ENCODE results near the gene BTRC. TPM values are rescaled to one million over a fixed set of nuclear protein-coding genes. Genes with fewer than 3 reads are reported as not detected.

BTRC gene
- total RNA-seq, 1 experiment from 2014 or later, result 29.1 TPM

DNA sequence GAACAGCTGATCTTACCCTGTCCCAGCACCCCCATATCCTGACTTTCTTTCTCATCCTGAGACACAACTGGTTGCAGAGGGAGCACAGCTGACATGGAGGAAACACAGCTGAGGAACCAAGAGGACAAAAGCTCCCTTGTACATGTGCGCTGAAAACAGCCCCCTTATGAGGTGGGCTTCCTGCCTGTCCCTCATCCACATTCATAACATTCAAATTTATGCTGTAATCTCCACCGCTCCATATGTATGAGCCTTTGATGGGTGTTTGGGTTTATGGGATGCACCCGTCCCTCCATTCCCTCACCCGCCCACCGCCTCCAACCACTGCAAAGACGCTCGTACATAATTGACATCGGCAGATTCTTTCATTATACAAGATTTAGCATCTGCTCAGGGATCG is 49.6 kb upstream of the BTRC start:
- intact Hi-C loops (cut with micrococcal nuclease), result no loop called here
- Histone ChIP-seq H4K20me1 (ENCODE audit: insufficient read depth) (no peaks in the 10 kb centered on the region), H3K27me3 (ENCODE audit: insufficient read depth, low read length) (no peaks in the 10 kb centered on the region), H3K9ac (ENCODE audit: low read length) (no peak overlapping the region), H3K4me1 (ENCODE audit: control insufficient read depth in 1 of 2, insufficient read depth in 2 of 2, low read length in 2 of 2) (no peaks in the 10 kb centered on the region), H3K79me2 (ENCODE audit: insufficient read depth, low read length) (no peaks in the 10 kb centered on the region), H3K4me2 (ENCODE audit: low read length) (no peak overlapping the region), H3K27ac (ENCODE audit: low read depth, low read length) (no peak overlapping the region), H3K9me2 (ENCODE audit: insufficient read depth) (no peaks in the 10 kb centered on the region), H3K9me3 (ENCODE audit: control insufficient read depth in 1 of 2, insufficient read depth in 1 of 2, low read depth in 1 of 2, low read length in 2 of 2) (no peaks in the 10 kb centered on the region), H3K36me3 (ENCODE audit: control insufficient read depth in 1 of 2, insufficient read depth in 2 of 2, low read length in 2 of 2) (no peaks in the 10 kb centered on the region), H2AFZ (ENCODE audit: low read depth, low read length, poor library complexity, severe bottlenecking) (no peak overlapping the region), H3K4me3 (replicated peaks in 1 of 2; ENCODE audit: low read depth in 1 of 2, low read length in 2 of 2) (no peak overlapping the region)
- ChIA-PET RAD21 (ENCODE audit: low non-redundant PET in 1 of 2, low total read pairs in 2 of 2, uncharacterized antibody in 2 of 2, unreplicated experiment in 2 of 2) (no interaction called here), POLR2A (no interaction called here), CTCF (interaction anchor here (0.9 to 10.8 kb wide), 4 partner anchors 139 to 266 kb away, joined by 4 to 182 read pairs (median 34); no protein-coding TSS in a partner anchor)
- no TSS peak for BruUV-seq (replicated peaks)
- TF ChIP-seq YY1 (IDR thresholded peaks at IDR 0.05; ENCODE audit: extremely low read depth, insufficient replicate concordance, low read depth, low read length) (no peak), EGR1 (IDR thresholded peaks at IDR 0.05; ENCODE audit: low read depth) (no peak), FOSL1 (IDR thresholded peaks at IDR 0.05; ENCODE audit: low read depth) (no peak), POLR2A (IDR thresholded peaks at IDR 0.05; ENCODE audit: borderline replicate concordance, extremely low read depth, insufficient read depth, insufficient read length) (no peak), EZH2 (IDR thresholded peaks at IDR 0.05) (no peak), SP1 (IDR thresholded peaks at IDR 0.05; ENCODE audit: low read depth) (no peak), RAD21 (IDR thresholded peaks at IDR 0.05; ENCODE audit: low read depth) (no peak), SRF (IDR thresholded peaks at IDR 0.05; ENCODE audit: low read depth) (no peak), POLR2AphosphoS5 (IDR thresholded peaks at IDR 0.05; ENCODE audit: low read depth, low read length) (no peak), TCF7L2 (IDR thresholded peaks at IDR 0.05; ENCODE audit: borderline replicate concordance, extremely low read depth, insufficient read depth, insufficient read length) (no peak), SIN3A (IDR thresholded peaks at IDR 0.05; ENCODE audit: low read depth) (no peak), ELF1 (IDR thresholded peaks at IDR 0.05; ENCODE audit: borderline replicate concordance, low read depth) (no peak), CBX3 (IDR thresholded peaks at IDR 0.05; ENCODE audit: low read depth) (no peak), ZNF274 (IDR thresholded peaks at IDR 0.05; ENCODE audit: low read depth, low read length) (no peak)
- TF ChIP-seq, protein P1, sequence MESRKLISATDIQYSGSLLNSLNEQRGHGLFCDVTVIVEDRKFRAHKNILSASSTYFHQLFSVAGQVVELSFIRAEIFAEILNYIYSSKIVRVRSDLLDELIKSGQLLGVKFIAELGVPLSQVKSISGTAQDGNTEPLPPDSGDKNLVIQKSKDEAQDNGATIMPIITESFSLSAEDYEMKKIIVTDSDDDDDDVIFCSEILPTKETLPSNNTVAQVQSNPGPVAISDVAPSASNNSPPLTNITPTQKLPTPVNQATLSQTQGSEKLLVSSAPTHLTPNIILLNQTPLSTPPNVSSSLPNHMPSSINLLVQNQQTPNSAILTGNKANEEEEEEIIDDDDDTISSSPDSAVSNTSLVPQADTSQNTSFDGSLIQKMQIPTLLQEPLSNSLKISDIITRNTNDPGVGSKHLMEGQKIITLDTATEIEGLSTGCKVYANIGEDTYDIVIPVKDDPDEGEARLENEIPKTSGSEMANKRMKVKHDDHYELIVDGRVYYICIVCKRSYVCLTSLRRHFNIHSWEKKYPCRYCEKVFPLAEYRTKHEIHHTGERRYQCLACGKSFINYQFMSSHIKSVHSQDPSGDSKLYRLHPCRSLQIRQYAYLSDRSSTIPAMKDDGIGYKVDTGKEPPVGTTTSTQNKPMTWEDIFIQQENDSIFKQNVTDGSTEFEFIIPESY (IDR thresholded peaks at IDR 0.05; ENCODE audit: extremely low read depth, insufficient replicate concordance, low read length), result no peak
- TF ChIP-seq, protein P2, sequence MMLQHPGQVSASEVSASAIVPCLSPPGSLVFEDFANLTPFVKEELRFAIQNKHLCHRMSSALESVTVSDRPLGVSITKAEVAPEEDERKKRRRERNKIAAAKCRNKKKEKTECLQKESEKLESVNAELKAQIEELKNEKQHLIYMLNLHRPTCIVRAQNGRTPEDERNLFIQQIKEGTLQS (IDR thresholded peaks at IDR 0.05), result no peak
- TF ChIP-seq, protein P3, sequence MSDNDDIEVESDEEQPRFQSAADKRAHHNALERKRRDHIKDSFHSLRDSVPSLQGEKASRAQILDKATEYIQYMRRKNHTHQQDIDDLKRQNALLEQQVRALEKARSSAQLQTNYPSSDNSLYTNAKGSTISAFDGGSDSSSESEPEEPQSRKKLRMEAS (IDR thresholded peaks at IDR 0.05), result no peak
- ATAC-seq (no peak), DNase-seq (ENCODE audit: low read depth, low spot score) (no peak)

Measured in HCT116 (cell line).